Activated CD8-positive, alpha-beta memory T cell treated with anti-CD3 and anti-CD28 coated beads for 48 hours (primary cell): ENCODE data around the gene KCNIP3.
"Not testable (repeated sequence)": the region's sequence is repeated elsewhere in the genome, so short reads cannot be mapped to it uniquely, and the experiment has no call there.

ENCODE experiments used
- DNase-seq, 3 experiments: peaks; one replicate each; pipeline ENCODE4 v3.0.0-alpha.2; 2020; ENCODE audit warnings: low read depth in 2 of 3, low spot score in 2 of 3

Gene KCNIP3

DNA sequence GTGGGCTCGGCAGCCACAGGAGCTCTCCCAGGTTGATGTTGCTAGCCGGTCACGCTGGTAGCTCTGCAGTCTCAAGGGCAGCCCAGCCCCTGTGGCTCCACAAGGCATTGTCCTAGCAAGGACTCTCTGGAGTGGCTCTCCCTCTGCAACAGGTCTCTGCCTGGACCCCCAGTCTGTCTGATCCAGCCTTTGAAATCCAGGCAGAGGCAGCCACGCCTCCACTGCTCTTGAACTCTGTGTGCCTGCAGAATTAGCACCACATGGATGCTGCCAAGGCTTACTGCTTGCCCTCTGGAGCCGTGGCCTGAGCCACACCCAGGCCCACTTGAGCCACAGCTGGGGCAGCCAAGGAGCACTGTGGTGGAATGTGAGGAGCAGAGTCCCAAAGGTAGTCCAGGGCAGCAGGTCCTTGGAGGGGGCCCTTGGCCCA, 62.4 kb downstream of the KCNIP3 start:
- no peak for DNase-seq

DNA sequence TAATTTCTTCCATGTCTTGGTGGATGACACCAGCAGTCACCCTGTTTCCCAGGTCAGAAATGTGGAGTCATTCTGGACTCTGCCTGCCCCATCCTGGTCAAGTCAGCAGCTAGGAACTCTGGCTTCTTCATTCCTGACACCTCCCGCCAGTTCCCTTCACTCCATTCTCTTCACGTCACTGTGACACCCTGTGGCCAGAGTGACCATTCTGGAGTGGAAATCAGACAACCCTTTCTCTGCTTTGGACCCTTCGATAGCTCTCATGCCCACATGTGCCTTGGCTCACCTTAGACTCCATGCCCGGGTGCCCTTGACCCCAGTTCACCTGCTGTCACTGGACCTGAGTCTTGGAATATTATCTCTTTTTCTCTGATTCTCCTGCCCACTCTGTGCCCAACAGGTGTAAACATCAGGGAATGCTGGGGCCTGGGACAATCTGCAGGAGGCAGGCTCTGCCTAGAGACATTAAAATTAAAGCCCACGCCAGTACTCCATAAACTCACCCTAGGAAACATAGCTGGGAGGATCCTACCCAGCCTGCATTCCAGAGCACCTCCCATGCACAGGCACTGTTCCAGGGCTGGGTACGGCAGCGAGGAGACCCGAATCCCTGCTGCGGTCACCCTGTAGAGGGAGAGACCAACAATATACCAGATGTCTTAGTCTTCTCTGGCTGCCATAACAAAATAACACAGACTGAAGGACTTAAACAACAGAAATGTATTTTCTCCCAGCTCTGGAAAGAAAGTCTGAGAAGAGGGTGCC, 64.3 kb downstream of the KCNIP3 start:
- no peak for DNase-seq

DNA sequence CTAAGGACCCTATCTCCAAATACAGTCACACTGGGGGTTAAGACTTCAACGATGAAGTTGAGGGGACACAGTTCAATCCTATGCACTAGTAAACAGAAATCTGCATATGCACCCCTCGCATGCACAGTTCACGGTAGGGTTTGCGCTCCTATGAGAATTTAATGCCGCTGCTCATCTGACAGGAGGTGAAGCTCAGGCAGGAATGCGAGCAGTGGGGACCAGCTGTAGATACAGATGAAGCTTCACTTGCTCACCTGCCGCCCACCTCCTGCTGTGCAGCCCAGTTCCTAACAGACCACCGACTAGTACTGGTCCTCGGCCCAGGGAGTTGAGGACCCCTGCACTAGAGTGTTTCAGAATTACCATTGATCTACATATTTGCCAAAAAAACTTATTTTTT, 65.3 kb downstream of the KCNIP3 start:
- DNase-seq = no peak

DNA sequence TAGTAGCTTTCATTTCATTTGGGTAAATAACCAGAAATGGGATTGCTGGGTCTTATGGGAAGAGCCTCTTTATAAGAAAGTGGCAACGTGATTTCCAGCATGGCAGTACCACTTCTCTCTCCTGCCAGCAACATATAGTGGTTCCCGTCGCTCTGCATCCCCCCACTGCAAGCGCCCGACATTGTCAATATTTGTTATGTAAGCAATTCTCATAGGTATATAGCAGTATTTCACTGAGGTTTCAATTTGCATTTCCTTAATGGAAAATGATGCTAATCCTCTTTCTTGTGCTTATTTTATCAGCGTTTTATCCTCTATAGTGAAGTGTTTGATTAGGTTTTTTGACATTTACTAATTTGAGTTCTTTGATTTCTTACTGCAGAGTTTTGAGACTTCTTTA, 69.4 kb downstream of the KCNIP3 start:
- no peak for DNase-seq

DNA sequence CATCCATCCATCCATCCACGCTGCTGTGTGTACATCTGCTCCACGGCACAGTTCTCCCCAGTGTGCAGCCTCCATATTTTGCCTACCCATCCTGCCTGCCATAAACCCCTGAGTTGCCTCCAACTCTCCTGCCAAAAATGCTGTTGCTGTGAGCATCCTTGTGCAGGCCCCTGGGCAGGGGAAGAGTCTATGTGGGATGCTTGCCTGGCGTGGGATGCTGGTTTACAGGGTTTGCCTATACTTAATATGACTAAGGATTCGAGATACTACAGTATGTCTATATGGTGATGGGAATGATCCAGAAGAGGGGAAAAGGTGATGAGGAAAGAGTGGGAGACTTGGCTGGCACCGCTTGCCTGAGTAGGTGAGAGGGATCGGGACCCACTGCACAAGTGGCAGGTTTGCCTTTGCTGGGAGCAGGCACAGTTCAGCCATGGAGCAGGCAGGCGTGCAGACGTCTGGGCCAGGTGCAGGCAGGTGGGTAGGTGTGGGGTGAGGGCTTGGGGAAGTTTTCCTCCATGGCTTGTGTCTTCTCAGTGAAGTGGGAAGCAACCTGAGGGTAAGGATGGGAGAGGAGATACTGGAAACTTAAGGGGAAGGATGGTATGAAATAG, 75.2 kb downstream of the KCNIP3 start:
- no peak for DNase-seq

DNA sequence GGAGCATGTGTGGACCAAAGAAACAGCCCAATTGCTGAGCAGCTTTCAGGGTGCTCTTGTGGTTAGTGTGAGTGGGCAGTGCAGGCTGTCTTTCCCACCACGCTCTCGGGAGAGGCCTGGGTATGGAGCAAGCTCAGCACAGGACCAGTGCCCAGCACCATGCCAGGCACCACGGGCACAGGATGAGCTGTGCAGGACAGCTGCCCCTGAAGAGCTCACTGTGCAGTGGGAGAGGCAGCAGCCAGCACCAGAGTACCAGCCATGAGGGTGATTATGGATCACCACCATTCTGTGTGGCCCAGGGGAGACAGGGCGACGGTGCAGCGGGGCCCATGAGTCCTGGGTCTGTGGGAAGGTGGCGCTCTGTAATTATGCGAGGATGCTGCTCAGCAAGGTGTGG, 75.7 kb downstream of the KCNIP3 start:
- no peak for DNase-seq

DNA sequence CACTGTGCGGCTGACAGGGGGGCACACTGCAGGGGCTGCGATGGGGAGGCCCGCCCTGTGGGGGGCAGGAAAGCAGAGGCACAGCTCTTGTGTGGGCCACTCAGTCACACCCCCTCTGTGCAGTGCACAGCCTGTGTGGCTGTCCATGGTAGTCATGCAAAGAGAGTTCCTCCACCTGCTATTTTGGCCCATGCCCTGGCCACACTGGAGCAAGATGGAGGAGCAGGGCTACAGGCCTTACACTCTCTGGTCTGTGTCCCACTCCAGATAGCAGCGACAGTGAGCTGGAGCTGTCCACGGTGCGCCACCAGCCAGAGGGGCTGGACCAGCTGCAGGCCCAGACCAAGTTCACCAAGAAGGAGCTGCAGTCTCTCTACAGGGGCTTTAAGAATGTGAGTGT, 76.9 kb downstream of the KCNIP3 start:
- DNase-seq = no peak

DNA sequence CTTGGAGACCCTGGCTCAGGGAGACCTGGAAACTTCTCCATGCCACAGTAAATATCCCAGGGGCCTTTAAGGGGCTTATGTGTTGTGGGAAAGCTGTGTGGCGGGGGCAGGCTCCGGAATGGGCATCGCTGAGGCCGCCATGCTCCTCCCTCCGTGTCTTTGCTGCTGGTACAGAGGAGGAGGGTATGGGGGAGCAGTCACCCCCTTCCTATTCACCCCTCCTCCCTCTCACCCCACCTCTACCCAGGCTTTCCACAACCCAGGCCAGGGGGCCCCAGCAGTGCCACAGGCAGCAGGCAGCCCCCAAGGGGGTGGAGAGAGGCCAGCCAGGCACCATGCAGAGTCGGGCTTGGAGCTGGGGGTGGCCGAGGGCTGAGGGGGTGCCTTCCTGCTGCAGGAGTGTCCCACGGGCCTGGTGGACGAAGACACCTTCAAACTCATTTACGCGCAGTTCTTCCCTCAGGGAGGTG, 77.3 kb downstream of the KCNIP3 start:
- DNase-seq = no peak

DNA sequence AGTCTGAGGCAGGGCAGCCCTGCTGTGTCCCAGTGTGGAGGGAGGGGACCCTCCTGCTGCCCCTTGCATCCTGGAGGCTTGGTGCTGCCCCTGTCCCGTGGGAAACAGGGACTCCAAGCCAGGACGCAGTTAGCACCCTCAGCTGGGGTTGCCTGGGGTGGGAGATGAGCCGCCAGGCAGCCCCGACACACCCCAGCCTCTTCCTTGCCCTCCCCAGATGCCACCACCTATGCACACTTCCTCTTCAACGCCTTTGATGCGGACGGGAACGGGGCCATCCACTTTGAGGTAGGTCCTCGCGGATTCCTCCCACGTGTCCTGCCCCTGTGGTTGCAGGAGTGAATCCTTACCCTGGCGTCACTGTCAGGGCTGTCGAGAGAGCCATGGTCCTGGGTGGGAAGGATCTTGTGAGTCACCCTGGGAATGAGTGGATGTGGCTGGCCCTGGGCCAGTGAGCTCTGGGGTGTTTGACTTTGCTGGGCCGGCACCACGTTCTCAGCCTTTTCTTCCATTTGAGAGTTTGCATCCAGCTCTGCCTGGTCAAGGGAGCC, 77.8 kb downstream of the KCNIP3 start:
- DNase-seq = no peak

DNA sequence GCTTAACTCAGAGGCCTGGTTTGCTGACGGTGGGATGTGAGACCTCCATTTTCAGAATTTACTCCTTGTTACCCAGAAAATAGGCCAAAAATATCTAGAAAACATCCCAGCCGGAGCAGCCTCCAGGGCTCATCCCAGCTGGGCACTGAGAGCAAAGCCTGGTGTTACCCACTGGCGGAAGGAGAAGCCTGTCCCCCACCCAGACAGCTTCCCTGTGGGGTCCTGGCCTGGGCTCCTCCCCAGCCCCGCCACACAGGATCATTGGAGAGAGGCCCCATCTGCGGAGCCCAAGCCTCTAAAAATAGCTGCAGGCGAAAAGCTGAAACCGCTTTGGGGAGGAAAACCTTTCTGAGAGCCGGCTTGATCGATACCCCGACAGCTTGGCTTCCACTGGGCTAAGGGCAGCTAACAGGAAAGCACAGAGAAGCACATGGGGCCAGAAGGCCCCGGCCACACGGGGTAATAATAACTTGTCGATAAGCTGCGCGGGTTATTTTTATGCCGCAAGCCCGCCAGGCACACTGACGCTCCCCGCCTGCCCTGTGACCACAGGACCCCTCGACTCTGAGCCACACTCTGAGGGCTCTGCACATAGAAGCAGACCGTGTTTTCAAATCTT, 78.5 kb downstream of the KCNIP3 start:
- DNase-seq = no peak

DNA sequence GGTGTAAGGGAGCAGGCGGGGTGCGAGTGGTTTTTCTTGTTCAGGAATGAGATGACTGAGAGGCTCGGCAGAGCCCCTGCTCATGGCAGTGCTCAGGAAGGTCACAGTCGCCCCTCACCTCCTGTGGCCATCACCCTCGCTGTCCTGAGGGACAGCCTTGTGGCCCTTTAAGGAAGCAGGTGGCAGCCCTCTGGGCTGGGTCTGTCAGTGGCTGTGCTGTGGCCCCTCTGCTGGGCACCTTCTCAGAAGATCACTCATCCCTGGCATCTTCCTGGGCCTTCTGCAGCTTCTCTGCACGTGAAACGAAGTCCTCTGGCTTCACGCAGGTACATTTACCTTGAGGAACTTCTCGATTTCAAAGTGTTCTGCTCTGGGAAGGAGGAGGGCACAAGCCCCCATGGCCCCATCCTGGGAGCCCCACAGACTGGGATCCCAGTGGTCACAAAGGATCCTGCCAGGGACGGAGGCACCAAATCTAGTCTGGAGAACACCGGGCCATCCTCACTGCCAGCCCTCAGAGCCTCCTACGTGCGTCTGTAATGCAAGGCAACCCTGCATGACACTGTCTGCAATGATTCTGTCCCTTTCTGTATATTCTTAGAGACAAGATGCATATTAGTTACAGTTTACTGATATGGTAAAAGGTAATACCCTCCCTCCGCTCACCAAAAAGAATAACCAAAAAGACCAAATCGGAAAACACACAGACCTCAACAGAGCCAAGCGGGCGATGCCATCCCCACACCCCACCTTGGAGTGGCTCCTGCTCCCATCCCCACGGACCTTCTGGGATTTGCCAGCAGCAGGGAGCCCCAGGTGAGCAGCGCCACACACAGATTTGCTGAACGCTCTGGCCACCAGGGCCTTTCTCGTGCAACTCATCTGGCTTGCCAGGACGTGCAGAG, 79.4 kb downstream of the KCNIP3 start:
- DNase-seq = no peak

DNA sequence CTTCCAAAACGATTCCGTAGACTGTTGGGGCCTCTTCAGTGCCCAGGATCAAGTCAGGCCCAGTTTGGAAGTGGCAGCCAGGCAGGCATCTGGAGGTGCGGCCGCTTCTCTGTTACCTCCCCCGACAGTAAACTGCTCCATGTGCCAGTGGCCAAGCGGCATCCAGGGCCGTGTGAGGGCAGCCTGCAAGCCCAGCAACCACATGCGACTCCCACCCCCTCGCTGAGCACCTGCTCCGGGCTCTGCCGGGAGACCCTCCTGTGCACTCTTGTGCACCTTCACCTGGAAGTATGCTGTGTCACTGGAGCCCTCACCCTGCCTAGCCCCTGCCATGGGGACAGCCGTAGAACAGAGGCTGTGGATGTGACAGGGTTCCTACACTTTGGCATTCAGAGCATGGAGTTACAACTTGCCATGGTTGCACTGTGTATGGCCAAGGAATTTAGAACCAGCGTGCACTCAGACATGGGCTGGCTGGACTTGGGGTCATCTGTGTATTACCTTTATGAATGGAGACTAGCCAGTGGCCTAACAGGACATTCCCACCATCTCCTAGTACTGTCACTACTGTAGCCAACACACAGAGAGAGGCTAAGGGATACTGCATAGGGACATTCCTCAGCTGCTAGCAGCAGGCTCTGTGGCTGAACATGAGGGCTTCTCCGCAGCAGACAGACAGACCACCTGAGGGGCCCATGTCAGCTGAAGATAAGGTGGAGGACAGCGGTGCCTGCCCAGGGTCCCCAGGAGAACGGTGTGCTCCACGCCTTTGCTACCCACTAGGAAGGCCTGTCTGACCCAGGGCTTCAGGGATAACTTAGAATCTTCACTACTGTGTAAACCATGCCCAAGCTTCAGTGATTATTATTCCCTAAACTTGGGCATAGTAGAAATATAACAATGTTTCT, 80.3 kb downstream of the KCNIP3 start:
- no peak for DNase-seq

DNA sequence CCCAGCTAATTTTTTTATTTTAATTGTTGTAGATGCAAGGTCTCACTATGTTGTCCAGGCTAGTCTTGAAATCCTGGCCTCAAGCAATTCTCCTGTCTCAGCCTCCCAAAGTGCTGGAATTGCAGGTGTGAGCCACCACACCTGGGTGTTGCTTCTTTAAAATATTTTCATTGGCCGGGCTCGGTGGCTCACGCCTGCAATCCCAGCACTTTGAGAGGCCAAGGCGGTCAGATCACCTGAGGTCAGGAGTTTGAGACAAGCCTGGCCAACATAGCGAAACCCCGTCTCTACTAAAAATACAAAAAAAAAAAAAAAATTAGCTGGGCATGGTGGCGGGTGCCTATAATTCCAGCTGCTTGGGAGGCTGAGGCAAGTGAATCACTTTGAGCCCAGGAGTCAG, 81.1 kb downstream of the KCNIP3 start:
- DNase-seq = not testable (repeated sequence)

DNA sequence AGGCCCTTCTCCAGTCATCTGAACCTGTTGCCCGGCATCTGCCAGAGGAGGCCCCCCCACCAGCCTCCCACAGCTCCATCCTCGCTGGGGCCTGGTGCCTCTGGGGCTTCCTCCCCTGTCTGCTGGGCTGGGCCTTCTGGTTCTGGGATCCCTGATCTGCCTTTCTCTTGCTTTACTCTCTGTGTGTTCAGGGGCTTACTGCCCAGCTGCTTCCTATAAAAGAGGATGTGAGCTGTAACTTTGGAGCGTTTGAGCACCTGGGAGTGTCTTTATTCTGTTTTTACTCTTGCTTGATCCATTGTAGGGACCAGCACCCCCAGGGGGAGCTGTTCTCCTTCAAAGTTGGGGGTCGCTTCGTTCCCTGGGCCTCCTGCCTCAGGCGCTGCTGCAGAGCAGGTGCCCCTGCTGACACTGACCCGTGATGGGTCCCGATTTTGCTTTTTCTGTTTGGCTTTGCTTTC, 82.3 kb downstream of the KCNIP3 start:
- no peak for DNase-seq

DNA sequence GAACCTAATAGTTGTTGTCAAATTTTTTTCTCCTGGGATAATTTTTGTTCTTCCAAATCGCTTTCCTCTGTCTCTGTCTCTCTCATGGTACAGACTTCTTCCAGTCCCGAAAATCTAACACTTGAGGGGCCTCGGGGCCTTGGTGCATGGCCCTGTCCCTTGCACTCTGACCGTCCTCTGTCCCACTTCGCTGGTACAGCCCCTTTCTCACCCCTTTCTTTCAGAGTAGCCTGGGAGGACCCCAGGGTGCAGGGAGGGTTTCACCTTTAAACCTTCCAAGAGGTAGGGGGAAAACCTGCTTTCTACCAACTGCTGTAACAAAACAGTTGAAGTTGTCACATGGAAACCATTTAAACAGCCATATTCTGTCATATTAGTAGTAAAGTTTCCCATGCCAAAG, 83.1 kb downstream of the KCNIP3 start:
- no peak for DNase-seq

DNA sequence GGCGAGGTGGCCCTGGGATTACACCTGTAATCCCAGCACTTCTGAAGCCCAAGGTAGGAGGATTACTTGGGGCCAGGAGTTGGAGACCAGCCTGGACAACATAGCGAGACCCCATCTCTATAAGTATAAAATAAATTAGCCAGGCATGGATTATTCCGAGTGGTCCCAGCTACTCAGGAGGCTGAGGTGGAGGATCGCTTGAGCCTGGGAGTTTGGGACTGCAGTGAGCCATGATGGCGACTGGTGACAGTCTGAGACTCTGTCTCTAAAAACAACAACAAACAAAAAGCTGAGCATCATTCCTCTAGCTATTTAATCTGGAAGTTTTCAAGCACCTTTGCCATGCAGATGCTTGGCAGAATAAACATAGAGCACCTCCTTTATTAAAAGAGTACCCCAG, 83.6 kb downstream of the KCNIP3 start:
- DNase-seq = no peak

DNA sequence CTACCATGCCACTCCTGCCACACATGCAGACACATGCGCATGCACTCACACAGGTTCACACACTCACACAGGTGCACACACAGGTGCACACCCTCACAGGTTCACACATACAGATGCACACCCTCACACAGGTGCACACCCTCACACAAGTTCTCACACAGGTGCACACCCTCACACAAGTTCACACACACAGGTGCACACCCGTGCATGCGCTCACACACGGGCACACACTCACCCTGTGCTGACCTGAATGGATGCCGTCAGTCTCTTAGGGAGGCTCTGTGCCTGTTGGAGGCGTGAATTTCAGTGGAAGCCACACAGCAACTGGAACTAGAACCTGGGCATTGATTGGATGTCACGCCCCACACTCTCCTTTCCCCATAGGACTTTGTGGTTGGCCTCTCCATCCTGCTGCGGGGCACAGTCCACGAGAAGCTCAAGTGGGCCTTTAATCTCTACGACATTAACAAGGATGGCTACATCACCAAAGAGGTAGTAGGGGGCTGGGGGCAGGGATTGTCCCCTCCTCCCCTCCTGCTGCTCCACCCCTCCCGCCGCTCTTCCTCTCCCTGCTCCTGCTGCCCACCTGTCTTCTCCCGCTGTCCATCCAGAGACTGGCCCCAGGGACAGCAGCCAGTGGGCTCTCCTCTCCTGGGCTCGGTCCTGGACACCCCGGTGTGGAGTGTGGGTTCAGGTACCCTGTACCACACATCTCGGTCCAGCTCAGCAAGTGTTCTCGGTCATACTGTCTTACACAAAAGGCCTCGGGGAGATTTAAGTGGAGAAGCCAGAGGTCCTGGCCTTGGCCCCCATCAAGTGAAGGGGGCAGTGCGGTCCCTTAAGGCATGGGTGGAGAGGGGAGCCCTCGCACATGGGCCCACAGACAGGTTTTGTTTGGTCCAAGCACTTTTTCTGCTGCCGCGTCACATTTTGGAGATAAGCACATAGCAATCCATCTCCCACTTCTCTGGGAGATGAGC, 84.4 kb downstream of the KCNIP3 start:
- DNase-seq = no peak

DNA sequence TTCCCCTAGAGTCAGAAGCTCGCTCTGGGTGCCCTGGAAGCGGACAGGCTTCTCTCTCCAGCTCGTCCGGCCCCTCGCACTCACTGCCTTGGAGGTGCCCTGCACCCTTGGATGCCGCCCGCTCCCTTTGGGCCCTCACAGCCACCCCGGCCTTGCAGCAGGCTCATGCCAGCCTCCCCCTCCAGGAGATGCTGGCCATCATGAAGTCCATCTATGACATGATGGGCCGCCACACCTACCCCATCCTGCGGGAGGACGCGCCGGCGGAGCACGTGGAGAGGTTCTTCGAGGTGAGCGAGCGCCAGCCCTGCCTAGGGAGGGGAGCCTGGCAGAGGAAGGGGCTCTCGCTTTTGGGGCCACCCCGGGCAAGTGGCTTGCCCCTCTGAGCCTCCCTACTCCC, 85.0 kb downstream of the KCNIP3 start:
- no peak for DNase-seq
